ENCODE results near the gene MSANTD7. TPM values are rescaled to one million over a fixed set of nuclear protein-coding genes. Genes with fewer than 3 reads are reported as not detected.
A peak's percentile ranks its signal among the peaks of the same experiment; 100 is the strongest.

Gene MSANTD7
- total RNA-seq, 2 experiments from 2014 or later: 26.2 to 26.9 TPM

DNA sequence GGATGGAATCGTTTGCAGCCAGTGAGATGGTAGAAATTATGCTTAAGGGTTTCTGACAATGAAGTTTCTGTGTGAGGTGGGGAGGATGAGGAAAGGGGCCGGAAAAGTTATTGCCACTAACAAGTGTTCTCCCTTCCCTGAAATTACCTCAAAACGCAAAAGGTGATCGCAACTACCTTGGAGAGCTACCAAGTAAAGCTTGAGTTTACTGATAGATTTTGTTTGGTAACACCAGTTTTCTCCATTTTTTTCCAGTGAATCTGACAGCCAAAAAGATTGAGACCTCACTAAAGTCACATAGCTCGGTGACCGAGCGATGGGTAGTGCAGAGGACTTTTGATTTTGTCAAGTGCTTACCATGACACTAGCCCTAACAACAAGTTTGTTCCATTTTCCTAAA is 42.1 kb downstream of the MSANTD7 start:
- H3K4me1 ChIP-seq (ENCODE audit: insufficient read depth, low read length): peaks cover 16% of the 10 kb centered on the region
- H3K9me3 ChIP-seq (ENCODE audit: control insufficient read depth in 1 of 2, insufficient read depth in 1 of 2, low read length in 2 of 2): no peaks in the 10 kb centered on the region
- Mint-ChIP-seq H3K27me3 (no peaks in the 10 kb centered on the region), H3K36me3 (ENCODE audit: low read depth) (peaks cover 11% of the 10 kb centered on the region), H3K4me3 (peak overlapping the region; percentile 91), H3K9me3 (no peaks in the 10 kb centered on the region), H3K27ac (peak overlapping the region; percentile 88), H3K4me1 (ENCODE audit: low read depth) (peaks cover 48% of the 10 kb centered on the region)
- H3K27me3 ChIP-seq (ENCODE audit: control insufficient read depth in 1 of 2, insufficient read depth in 2 of 2, low read length in 2 of 2): no peaks in the 10 kb centered on the region
- DNase-seq (peak in 2 of 14 experiments; percentile 7 to 14), ATAC-seq (ENCODE audit: poor library complexity) (no peak)
- H3K36me3 ChIP-seq (ENCODE audit: insufficient read depth, low read length): no peaks in the 10 kb centered on the region
- intact Hi-C loops (cut with DNase I, micrococcal nuclease): no loop called here
- no peak overlapping the region for H3K4me3 ChIP-seq (ENCODE audit: low read length)
- CTCF ChIA-PET: interaction anchor here (1.2 kb wide), 1 partner anchor 23 kb away, joined by 3 read pairs; no protein-coding TSS in a partner anchor
- H3K27ac ChIP-seq (ENCODE audit: low read depth in 1 of 2, low read length in 2 of 2): no peak overlapping the region
- POLR2A ChIA-PET: interaction anchor here (0.7 to 3.6 kb wide), 6 partner anchors 9 to 311 kb away, joined by 3 to 63 read pairs (median 4); partner anchors contain the start of genes CDNF, DCLRE1C, HSPA14 and MEIG1
- TF ChIP-seq, protein P1, sequence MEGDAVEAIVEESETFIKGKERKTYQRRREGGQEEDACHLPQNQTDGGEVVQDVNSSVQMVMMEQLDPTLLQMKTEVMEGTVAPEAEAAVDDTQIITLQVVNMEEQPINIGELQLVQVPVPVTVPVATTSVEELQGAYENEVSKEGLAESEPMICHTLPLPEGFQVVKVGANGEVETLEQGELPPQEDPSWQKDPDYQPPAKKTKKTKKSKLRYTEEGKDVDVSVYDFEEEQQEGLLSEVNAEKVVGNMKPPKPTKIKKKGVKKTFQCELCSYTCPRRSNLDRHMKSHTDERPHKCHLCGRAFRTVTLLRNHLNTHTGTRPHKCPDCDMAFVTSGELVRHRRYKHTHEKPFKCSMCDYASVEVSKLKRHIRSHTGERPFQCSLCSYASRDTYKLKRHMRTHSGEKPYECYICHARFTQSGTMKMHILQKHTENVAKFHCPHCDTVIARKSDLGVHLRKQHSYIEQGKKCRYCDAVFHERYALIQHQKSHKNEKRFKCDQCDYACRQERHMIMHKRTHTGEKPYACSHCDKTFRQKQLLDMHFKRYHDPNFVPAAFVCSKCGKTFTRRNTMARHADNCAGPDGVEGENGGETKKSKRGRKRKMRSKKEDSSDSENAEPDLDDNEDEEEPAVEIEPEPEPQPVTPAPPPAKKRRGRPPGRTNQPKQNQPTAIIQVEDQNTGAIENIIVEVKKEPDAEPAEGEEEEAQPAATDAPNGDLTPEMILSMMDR (IDR thresholded peaks at IDR 0.05): no peak

DNA sequence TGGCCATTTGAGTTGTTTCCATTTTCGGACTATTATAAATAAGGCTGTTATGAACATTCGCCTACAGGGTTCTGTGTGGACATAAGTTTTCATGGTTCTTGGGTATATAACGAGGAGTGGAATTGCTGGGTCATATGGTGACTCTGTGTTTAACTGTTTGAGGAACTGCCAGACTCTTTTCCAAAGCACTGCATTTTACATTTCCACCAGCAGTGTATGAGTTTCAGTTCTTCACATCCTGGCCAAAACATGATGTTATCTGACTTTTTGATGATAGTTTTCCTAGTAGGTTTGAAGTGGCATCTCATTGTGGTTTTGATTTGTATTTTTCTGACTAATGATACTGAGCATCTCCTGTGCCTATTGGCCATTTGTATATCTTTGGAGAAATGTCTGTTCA is 46.0 kb downstream of the MSANTD7 start:
- H3K4me3 ChIP-seq (ENCODE audit: low read length): no peak overlapping the region
- ATAC-seq (ENCODE audit: poor library complexity) (no peak), DNase-seq (no peak)
- Mint-ChIP-seq H3K4me1 (ENCODE audit: low read depth) (peaks cover 27% of the 10 kb centered on the region), H3K4me3 (no peak overlapping the region), H3K27ac (no peak overlapping the region), H3K36me3 (ENCODE audit: low read depth) (peaks cover 5% of the 10 kb centered on the region), H3K27me3 (no peaks in the 10 kb centered on the region), H3K9me3 (no peaks in the 10 kb centered on the region)
- POLR2A ChIA-PET: no interaction called here
- no peaks in the 10 kb centered on the region for H3K36me3 ChIP-seq (ENCODE audit: insufficient read depth, low read length)
- H3K4me1 ChIP-seq (ENCODE audit: insufficient read depth, low read length): peaks cover 10% of the 10 kb centered on the region
- H3K27me3 ChIP-seq (ENCODE audit: control insufficient read depth in 1 of 2, insufficient read depth in 2 of 2, low read length in 2 of 2): no peaks in the 10 kb centered on the region
- no peak overlapping the region for H3K27ac ChIP-seq (ENCODE audit: low read depth in 1 of 2, low read length in 2 of 2)
- intact Hi-C loops (cut with DNase I, micrococcal nuclease): no loop called here
- H3K9me3 ChIP-seq (ENCODE audit: control insufficient read depth in 1 of 2, insufficient read depth in 1 of 2, low read length in 2 of 2): no peaks in the 10 kb centered on the region
- TF ChIP-seq, protein P1 (IDR thresholded peaks at IDR 0.05): no peak
- CTCF ChIA-PET: interaction anchor here (1.9 kb wide), 1 partner anchor 69 kb away, joined by 5 read pairs; the partner anchor contains the start of gene DCLRE1C

Other genes starting within 250 kb of the MSANTD7 start
- gene FAM107B, start 63.4 kb upstream of the MSANTD7 start, total RNA-seq: 100 to 1,000 TPM; 261 to 262 TPM
- gene CDNF, start 269 bp upstream of the MSANTD7 start, total RNA-seq: 1 to 10 TPM; 3.2 to 3.7 TPM
- 10 to 100 TPM; 29.1 to 33.4 TPM for gene HSPA14, start within 50 bp of the MSANTD7 start, total RNA-seq
- 1 to 10 TPM; 3.4 to 3.5 TPM for gene SUV39H2, start 40.6 kb downstream of the MSANTD7 start, total RNA-seq
- gene DCLRE1C, start 115.8 kb downstream of the MSANTD7 start, total RNA-seq: 10 to 100 TPM; 11.0 to 15.4 TPM
- gene MEIG1, start 121.1 kb downstream of the MSANTD7 start, total RNA-seq: not detected
- gene OLAH, start 205.6 kb downstream of the MSANTD7 start, total RNA-seq: under 1 TPM; 0.22 to 0.34 TPM

All from CD4-positive, alpha-beta T cell (primary cell).